ENCODE measurements around the gene RSF1.
"Not testable (repeated sequence)": the region's sequence is repeated elsewhere in the genome, so short reads cannot be mapped to it uniquely, and the experiment has no call there.

RSF1 gene

DNA sequence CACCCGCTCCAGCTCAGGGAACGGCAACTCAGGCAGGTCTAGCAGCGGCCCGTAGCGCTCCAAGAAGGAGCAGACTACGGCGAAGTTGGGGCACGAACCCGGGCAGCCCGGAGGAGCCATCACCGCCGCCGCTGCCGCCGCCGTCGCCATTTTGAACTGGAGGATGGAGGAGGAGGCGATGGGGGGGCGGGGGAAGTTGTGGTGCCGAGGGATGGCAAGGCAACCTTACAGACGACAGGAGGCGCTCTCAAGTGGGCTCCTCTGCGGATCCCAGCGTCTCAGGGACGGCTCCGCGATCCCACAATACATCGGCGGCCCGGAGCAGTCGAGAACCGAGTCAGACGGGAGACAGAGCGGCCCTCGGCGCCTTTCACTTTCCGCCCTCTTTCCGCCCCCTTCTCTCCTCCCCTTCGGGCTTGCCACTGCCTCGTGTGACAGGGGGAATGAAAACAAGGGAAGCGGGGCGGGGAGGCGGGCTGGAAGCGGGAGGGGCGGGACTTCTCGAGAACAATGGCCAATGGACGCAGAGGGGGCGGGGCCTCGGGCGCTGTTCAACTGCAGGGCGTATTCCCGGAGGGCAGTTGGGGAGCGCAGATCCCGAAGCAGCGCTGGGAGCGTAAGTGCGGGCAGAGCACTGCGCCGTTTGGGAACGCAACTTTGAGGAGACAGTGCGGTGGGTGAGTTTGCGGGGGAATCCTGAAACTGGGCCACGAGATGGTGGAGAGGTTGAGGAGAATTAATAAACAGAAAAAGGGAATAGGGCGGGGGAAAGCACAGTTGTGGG, at the start of gene RSF1, which contains the start of gene AAMDC:
Gene RSF1, minus strand, starts transcription at position 158 of the 784 bp plus-strand sequence. Its CDS starts 8 bp downstream, at position 150.
Gene AAMDC, plus strand, starts transcription at position 580 of the 784 bp plus-strand sequence. CDS start 21,353 bp downstream, outside the sequence.
- DNase-seq = peak; percentile 95

DNA sequence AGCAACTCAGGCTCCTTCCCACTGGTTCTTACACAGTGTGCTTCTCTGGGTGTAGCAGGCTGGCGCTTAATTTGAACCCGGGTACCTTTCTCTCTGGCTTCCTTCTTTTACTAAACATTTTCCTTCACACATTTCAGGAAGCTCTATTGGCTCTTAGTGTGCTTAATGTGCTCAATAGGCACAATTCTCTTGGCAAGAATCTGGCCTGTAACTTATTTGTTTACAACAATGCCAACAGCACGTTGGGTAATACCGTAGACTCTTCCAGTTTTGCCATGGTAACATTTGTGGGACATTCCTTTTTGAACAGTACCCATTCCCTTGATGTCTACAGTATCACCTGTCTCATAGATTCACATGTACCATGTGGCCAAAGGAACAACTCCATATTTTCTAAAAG, 48.2 kb upstream of the RSF1 start:
- DNase-seq = no peak

- no peak for DNase-seq
These were observed 45.8 kb upstream of the RSF1 start for GRCh38 chr11:77866336-77866735.

GRCh38 chr11:77865805-77866204, 45.3 kb upstream of the RSF1 start:
- no peak for DNase-seq

GRCh38 chr11:77861444-77861843, 40.9 kb upstream of the RSF1 start:
- DNase-seq = not testable (repeated sequence)

DNA sequence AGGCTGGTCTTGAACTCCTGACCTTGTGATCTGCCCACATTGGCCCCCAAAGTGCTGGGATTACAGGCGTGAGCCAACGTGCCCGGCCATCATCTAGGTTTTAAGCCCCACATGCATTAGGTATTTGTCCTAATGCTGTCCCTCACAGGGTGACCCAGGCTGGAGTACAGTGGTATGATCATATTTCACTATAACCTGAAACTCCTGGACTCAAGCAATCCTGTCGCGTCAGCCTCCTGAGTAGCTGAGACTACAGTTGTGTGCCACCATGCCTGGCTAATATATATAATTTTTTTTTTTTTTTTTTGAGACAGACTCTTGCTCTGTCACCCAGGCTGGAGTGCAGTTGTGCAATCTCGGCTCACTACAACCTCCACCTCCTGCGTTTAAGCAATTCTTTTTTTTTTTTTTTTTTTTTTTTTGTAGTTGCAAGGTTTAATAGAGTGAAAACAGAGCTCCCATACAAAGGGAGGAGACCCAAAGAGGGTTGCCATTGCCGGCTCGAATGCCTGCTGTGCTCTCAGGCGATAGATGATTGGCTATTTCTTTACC, 37.5 kb upstream of the RSF1 start:
- DNase-seq = not testable (repeated sequence)

GRCh38 chr11:77854838-77855237, 34.3 kb upstream of the RSF1 start:
- no peak for DNase-seq

GRCh38 chr11:77851503-77851902, 31.0 kb upstream of the RSF1 start:
- DNase-seq = no peak

- not testable (repeated sequence) for DNase-seq
These were observed 23.2 kb upstream of the RSF1 start for GRCh38 chr11:77843700-77844099.

GRCh38 chr11:77842441-77843121, 22.1 kb upstream of the RSF1 start:
- no peak for DNase-seq

DNA sequence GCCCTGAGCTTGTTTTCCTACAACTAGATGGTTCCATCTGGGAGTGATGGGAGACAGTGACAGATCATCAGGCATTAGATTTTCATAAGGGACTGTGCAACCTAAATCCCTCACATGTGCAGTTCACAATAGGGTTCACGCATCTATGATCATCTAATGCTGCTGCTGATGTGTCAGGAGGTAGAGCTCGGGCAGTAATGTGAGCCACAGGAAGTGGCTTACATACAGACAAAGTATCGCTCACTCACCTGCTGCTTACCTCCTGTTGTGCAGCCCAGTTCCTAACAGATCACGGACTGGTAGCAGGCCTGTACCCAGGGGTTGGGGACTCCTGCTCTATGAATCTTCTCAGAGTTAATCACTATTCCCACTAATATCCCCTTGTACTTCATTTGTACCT, 12.8 kb upstream of the RSF1 start:
- DNase-seq = no peak

DNA sequence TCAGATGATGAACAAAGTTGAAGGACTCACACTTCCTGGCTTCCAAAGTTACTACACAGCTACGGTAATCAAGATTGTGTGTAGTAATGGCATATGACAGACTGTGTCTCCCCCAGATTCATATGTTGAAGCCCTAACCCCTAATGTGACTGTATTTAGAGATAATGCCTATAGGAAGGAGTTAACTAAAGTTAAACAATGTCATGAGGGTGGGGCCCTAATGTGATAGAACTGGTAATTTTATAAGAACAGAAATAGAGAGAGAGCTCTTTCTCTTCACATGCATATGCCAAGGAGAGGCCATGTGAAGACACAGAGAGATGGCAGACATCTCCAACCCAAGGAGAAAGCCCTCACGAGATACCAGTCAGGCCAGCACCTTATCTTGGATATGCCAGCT, 8.4 kb upstream of the RSF1 start:
- no peak for DNase-seq

GRCh38 chr11:77823775-77824174, 3.3 kb upstream of the RSF1 start:
- DNase-seq = no peak

GRCh38 chr11:77822126-77822525, 1.6 kb upstream of the RSF1 start:
- not testable (repeated sequence) for DNase-seq

GRCh38 chr11:77821349-77821851, 878 bp upstream of the RSF1 start:
- no peak for DNase-seq

GRCh38 chr11:77819921-77820564, 479 bp downstream of the RSF1 start:
- no peak for DNase-seq

- DNase-seq = peak; percentile 72
These were observed 1.1 kb downstream of the RSF1 start for GRCh38 chr11:77819411-77819920.

GRCh38 chr11:77815459-77815858, 5.1 kb downstream of the RSF1 start:
- no peak for DNase-seq

GRCh38 chr11:77814848-77815247, 5.7 kb downstream of the RSF1 start:
- no peak for DNase-seq

GRCh38 chr11:77813256-77813655, 7.3 kb downstream of the RSF1 start:
- no peak for DNase-seq

DNA sequence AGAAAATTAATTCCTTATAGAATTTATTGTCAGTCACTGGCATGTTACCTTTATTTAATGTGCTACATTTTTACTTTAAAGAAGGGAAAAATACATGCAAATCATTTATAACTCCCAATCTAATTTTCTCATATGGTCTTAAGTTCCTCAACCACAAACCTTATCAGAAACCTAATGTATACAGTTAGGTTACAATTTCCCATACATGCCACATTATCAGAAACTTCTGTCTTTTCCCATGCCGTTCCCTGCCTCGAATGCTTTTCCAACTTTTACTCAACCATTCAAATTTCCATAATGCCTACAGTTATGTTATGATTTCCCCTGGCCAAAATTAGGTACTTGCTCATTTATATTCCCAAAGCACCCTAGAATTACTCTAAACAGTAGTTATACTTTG, 13.5 kb downstream of the RSF1 start:
- DNase-seq = no peak

DNA sequence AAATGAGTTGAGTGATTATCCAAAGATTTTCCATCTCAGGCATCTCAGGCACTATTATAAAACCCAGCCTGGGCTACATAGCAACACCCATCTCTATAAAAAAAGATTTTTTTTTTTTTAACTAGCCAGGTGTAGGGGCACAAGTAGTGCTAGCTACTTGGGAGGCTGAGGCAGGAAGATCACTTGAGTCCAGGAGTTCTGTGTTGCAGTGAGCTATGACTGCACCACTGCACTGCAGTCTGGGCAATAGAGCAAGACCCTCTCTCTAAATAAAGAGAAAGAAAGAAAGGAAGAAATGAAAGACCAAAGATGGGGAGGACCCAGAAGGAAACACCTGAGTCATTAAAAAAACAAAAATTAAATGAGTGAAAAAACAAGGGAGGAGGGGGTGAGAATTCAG, 14.1 kb downstream of the RSF1 start:
- DNase-seq = no peak

DNA sequence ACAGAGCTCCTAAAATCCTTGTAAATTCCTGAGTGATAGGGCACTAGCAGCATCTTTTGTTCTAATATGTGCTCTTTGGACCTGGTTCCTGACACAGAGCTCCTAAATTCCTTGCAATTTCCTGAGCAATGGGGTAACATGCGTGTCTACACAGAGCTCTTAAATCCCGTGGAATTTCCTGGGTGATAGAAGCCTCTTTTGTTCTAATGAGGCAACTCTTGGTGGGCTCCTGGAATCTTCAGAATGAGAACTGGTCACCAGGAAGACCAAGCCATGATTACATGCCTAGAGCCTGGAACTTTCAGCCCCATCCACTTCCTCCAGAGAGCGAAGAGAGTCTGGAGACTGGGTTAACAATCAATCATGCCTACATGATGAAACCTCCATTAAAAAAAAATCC, 19.0 kb downstream of the RSF1 start:
- no peak for DNase-seq

Measured in NCI-H1694 treated with DMSO at 0.1 percent for 48 hours (cell line).